ENCODE results near the gene SELENOI. TPM values are rescaled to one million over a fixed set of nuclear protein-coding genes. Genes with fewer than 3 reads are reported as not detected.

SELENOI gene
- total and polyA plus RNA-seq, 2 experiments from 2014 or later, result 8.4 to 67.8 TPM

DNA sequence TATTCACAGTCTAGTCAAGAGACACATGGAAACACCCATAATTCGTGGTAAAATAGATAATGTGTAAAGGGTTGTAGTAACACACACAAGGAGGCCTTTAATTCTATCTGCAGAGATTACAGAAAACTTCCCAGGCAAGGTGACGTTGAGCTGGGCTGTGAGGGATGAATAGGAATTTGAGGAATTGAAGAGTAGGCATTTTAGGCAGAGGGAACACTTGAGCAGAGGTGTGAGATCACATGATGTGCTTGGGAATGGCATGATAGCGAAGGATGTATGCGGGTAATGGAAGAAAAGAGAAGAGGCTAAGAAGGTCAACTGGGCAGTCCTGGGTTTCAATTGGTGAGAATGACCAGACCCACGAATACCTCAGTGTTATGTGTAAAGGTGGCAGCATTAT is 76.0 kb downstream of the SELENOI start (continued):
- TF ChIP-seq, protein P1, sequence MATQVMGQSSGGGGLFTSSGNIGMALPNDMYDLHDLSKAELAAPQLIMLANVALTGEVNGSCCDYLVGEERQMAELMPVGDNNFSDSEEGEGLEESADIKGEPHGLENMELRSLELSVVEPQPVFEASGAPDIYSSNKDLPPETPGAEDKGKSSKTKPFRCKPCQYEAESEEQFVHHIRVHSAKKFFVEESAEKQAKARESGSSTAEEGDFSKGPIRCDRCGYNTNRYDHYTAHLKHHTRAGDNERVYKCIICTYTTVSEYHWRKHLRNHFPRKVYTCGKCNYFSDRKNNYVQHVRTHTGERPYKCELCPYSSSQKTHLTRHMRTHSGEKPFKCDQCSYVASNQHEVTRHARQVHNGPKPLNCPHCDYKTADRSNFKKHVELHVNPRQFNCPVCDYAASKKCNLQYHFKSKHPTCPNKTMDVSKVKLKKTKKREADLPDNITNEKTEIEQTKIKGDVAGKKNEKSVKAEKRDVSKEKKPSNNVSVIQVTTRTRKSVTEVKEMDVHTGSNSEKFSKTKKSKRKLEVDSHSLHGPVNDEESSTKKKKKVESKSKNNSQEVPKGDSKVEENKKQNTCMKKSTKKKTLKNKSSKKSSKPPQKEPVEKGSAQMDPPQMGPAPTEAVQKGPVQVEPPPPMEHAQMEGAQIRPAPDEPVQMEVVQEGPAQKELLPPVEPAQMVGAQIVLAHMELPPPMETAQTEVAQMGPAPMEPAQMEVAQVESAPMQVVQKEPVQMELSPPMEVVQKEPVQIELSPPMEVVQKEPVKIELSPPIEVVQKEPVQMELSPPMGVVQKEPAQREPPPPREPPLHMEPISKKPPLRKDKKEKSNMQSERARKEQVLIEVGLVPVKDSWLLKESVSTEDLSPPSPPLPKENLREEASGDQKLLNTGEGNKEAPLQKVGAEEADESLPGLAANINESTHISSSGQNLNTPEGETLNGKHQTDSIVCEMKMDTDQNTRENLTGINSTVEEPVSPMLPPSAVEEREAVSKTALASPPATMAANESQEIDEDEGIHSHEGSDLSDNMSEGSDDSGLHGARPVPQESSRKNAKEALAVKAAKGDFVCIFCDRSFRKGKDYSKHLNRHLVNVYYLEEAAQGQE (IDR thresholded peaks at IDR 0.05; ENCODE audit: unreplicated experiment), result no peak
- TF ChIP-seq CTCF (conservative IDR thresholded peaks at IDR 0.05; ENCODE audit: low read depth in 2 of 2) (no peak), JUNB (IDR thresholded peaks at IDR 0.05; ENCODE audit: unreplicated experiment) (no peak)
- TF ChIP-seq, protein P2, sequence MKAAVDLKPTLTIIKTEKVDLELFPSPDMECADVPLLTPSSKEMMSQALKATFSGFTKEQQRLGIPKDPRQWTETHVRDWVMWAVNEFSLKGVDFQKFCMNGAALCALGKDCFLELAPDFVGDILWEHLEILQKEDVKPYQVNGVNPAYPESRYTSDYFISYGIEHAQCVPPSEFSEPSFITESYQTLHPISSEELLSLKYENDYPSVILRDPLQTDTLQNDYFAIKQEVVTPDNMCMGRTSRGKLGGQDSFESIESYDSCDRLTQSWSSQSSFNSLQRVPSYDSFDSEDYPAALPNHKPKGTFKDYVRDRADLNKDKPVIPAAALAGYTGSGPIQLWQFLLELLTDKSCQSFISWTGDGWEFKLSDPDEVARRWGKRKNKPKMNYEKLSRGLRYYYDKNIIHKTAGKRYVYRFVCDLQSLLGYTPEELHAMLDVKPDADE (IDR thresholded peaks at IDR 0.05), result no peak

DNA sequence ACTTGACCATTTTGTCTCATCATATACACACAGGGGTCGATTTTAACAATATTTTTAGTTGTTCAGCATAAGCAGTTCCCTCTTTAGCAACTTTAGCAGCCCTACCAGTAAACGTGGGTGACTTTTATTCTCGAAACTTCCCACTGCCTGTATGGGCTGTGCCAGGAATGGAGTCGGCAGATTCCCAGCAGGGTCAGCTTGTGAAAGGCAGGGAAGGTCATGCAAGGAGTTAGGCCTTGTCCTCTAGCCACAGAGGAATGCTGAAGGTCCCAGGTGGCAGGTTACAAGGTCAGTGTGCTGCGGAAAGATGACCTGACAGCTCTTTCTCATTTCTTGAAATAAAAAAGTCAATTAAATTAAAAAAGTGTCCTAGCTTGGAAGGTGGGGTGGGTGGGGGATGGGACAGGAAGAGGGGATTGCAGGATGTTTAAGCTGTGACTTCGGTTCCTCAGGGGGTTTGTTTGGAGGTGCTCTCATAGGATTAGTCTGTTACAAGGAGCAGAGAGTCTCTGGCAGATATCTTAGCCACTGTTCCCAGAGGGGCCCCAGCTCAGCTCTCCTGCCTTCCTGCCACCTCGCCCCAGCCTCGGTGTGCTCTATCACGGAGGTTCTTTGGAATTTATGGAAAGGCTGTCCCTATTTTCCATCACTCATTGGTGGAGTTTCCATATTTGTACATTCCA is 77.1 kb downstream of the SELENOI start:
- Histone ChIP-seq H4K20me1 (replicated peaks; ENCODE audit: insufficient read depth) (no peaks in the 10 kb centered on the region), H3K27ac (ENCODE audit: low read depth) (no peak overlapping the region), H2AFZ (peak overlapping the region; percentile 86), H3K27me3 (ENCODE audit: insufficient read depth) (no peaks in the 10 kb centered on the region), H3K4me2 (0 out of 2 replicates have a peak overlapping the region, but pooled peaks have one; percentile 32), H3K4me1 (ENCODE audit: insufficient read depth) (peaks cover 7% of the 10 kb centered on the region; the same call in 1 of the 2 replicates), H3K9me2 (ENCODE audit: insufficient read depth) (0 out of 2 replicates have a peak, but pooled peaks cover 7% of the 10 kb centered on the region), H3K79me2 (replicated peaks; ENCODE audit: insufficient read depth) (no peaks in the 10 kb centered on the region), H3K36me3 (ENCODE audit: insufficient read depth) (no peaks in the 10 kb centered on the region), H3K4me3 (no peak overlapping the region), H3F3A (replicated peaks; ENCODE audit: low read depth) (no peaks in the 10 kb centered on the region)
- no peak overlapping the region for H3K4me3 Mint-ChIP-seq
- ATAC-seq, result peak; percentile 78
- no peaks in the 10 kb centered on the region; the same call in 2 of the 3 replicates for H3K36me3 Mint-ChIP-seq (ENCODE audit: low read depth)
- TF ChIP-seq ZNF114 (CRISPR knock-in tag; IDR thresholded peaks at IDR 0.05) (no peak), POLR2AphosphoS5 (IDR thresholded peaks at IDR 0.05; ENCODE audit: low read depth) (no peak), ZNF462 (CRISPR knock-in tag; IDR thresholded peaks at IDR 0.05) (no peak)
- no peaks in the 10 kb centered on the region for H3K9me3 Mint-ChIP-seq
- peak; percentile 38 for DNase-seq (ENCODE audit: low spot score)
- H3K4me1 Mint-ChIP-seq, result peaks cover 11% of the 10 kb centered on the region; the same call in 2 of the 3 replicates
- H3K27me3 Mint-ChIP-seq (ENCODE audit: insufficient read depth, low read depth, poor library complexity), result peaks cover 1% of the 10 kb centered on the region
- no peak overlapping the region for H3K27ac Mint-ChIP-seq
